HUES48 (cell line): ENCODE measurements around the gene JOSD2.

Experiments
- H3K27ac ChIP-seq: one replicate; pipeline ENCODE4 v1.7.0; 2013; ENCODE audit warnings: low read depth, low read length, inconsistent platforms
- H3K27me3 ChIP-seq: 2 replicates; pipeline ENCODE4 v1.6.1; 2013; ENCODE audit warnings: mild to moderate bottlenecking, low read length; ENCODE audit not compliant: control insufficient read depth, insufficient read depth
- H3K36me3 ChIP-seq: 2 replicates; pipeline ENCODE4 v1.6.1; 2013; ENCODE audit warnings: low read length; ENCODE audit not compliant: control insufficient read depth, insufficient read depth
- H3K4me1 ChIP-seq: 2 replicates; pipeline ENCODE4 v1.6.1; 2013; ENCODE audit warnings: mild to moderate bottlenecking, low read length; ENCODE audit not compliant: control insufficient read depth, insufficient read depth
- H3K4me3 ChIP-seq: 2 replicates; pipeline ENCODE4 v1.5.1; 2013; ENCODE audit warnings: mild to moderate bottlenecking, low read depth, low read length
- H3K9ac ChIP-seq: 2 replicates; pipeline ENCODE4 v1.6.1; 2013; ENCODE audit warnings: mild to moderate bottlenecking, low read depth, low read length, moderate library complexity
- H3K9me3 ChIP-seq: 2 replicates; pipeline ENCODE4 v1.6.1; 2013; ENCODE audit warnings: low read length; ENCODE audit not compliant: control insufficient read depth, insufficient read depth

JOSD2 gene

DNA sequence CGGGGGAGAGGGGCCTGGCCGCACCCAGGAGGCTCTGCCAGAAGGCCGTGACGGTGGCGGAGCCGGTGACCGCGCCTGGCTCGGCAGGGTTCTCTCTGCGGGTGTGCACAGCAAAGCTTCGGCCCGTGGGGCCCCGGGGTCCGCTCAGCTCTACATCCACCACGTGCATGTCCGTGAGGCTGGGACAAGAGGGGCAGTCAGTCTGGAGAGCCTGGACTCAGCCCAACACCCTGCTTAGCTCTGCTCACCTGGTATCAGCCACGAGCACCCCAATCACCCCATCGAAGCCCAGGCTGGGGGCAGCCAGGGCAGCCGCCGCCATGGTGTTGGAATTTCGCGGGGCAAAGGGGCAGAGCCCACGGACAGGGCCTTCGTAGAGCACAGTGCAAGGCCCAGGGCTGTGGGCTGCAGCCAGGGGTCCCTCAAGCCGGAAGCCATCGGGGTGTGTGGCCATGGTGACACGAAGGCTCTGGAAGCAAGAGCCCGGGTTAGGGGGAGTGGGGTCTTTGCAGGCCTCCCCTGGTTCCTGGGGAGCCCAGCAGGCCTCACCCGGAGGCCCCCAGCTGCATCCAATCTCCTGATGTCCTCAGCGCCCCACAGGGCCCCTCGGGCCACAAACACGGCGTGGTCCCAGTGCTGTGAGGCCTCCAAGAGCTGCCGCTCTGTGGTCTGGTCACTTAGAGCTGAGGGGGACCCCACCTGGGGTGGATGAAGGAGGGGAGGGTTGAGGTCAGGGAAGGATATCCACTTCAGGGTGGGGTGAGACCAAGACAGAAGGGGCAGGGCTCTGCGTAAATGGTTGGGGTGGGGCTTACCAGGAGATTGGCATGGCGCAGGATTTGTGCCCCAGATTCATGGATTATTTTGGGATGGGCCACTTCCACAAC, 1.4 kb upstream of the JOSD2 start:
- Histone ChIP-seq H3K9ac (no peak overlapping the region), H3K27me3 (peaks cover 4% of the 10 kb centered on the region), H3K9me3 (no peaks in the 10 kb centered on the region), H3K4me1 (no peaks in the 10 kb centered on the region; the same call in 1 of the 2 replicates), H3K27ac (no peak overlapping the region), H3K36me3 (no peaks in the 10 kb centered on the region), H3K4me3 (no peak overlapping the region)

DNA sequence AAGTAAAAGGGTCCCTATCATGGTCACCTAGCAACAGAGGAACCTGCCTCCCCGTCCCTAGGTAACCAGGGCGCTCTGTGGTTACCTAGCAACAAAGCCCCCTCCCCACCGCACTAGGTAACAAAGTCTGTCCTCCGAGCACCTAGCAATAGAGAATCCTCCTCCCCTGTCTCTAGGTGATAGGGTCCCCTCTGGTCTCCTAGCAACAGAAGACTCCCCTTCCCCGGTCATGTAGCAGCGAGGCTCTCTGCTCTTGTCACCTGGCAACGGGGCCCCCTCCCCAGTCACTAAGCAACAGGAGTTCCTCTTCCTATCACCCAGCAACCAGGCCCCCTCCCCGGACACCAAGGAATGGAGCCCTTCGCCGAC, 307 bp downstream of the JOSD2 start:
- peak overlapping the region; percentile 71 for H3K4me3 ChIP-seq
- H3K27me3 ChIP-seq: peaks cover 4% of the 10 kb centered on the region
- no peak overlapping the region; the same call in 1 of the 2 replicates for H3K9ac ChIP-seq
- no peaks in the 10 kb centered on the region for H3K9me3 ChIP-seq
- H3K27ac ChIP-seq: peak overlapping the region; percentile 64
- no peaks in the 10 kb centered on the region for H3K36me3 ChIP-seq
- no peaks in the 10 kb centered on the region; the same call in 1 of the 2 replicates for H3K4me1 ChIP-seq

DNA sequence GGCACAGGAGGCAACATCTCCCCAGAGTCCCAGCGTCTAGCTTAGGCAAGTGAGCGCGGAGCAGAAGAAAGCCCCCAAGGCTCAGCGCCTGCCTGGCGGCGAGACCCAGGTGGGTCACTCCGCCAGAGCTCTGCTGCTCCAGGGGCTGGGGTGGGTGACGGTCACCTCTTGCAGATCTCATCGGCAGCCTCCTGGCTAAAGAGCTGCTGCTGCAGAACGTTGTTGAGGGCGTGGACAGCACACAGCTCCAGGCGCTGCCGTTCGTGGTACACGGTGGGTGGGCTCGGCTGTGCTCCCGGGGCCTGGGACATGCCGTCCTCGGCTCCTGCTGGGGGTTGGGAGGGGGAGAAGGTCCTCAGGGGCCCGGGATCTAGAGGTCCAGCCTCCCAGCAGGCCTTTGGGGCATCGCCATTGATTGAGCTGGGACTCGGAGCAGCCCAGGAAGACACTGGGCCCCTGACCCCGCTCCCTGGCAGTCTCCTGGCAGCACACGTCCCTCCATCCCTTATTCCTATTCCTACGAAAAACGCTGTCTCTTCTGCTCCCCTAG, 795 bp downstream of the JOSD2 start:
- Histone ChIP-seq H3K36me3 (no peaks in the 10 kb centered on the region), H3K9me3 (no peaks in the 10 kb centered on the region), H3K27me3 (peaks cover 4% of the 10 kb centered on the region), H3K4me1 (no peaks in the 10 kb centered on the region; the same call in 1 of the 2 replicates), H3K27ac (no peak overlapping the region), H3K9ac (no peak overlapping the region), H3K4me3 (peak overlapping the region; percentile 71)

DNA sequence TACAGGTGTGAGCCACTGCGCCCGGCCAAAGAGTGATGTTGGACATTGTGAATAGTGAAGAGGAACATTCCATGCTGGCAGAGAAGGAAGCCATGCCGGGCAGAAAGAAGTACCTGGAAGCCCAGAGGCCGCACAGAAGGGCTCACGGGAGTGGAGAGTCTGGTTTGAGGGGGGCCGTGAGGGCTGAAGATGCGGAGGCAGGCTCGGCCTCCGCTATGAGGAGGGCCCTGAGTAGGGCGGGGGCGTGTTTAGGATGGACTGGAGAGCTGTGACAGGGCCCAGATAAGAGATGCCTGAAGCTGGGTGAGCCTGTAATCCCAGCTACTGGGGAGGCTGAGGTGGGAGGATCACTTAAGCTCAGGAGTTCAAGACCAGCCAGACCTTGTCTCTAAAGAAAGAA, 1.6 kb downstream of the JOSD2 start:
- Histone ChIP-seq H3K36me3 (no peaks in the 10 kb centered on the region), H3K4me3 (no peak overlapping the region), H3K27me3 (peaks cover 4% of the 10 kb centered on the region), H3K9me3 (no peaks in the 10 kb centered on the region), H3K4me1 (no peaks in the 10 kb centered on the region; the same call in 1 of the 2 replicates), H3K9ac (no peak overlapping the region), H3K27ac (no peak overlapping the region)

DNA sequence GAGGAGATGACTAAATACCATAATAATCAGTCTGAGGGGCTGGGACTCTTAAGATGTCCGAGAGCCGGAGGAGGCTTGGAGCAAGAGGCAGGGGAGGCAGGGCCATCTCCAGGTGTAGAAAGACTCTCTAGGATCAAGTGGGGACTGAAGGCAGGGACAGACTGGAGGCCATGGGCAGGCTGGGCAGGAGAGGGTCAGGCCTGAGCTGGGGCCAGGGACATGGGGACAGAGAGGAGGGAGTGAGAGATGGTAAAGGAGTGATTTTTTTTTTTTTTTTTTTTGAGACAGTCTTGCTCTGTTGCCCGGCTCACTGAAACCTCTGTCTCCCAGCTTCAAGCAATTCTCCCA, 2.2 kb downstream of the JOSD2 start:
- H3K27ac ChIP-seq: no peak overlapping the region
- no peaks in the 10 kb centered on the region for H3K9me3 ChIP-seq
- no peaks in the 10 kb centered on the region; the same call in 1 of the 2 replicates for H3K4me1 ChIP-seq
- H3K36me3 ChIP-seq: no peaks in the 10 kb centered on the region
- H3K4me3 ChIP-seq: no peak overlapping the region
- peaks cover 4% of the 10 kb centered on the region for H3K27me3 ChIP-seq
- no peak overlapping the region for H3K9ac ChIP-seq

DNA sequence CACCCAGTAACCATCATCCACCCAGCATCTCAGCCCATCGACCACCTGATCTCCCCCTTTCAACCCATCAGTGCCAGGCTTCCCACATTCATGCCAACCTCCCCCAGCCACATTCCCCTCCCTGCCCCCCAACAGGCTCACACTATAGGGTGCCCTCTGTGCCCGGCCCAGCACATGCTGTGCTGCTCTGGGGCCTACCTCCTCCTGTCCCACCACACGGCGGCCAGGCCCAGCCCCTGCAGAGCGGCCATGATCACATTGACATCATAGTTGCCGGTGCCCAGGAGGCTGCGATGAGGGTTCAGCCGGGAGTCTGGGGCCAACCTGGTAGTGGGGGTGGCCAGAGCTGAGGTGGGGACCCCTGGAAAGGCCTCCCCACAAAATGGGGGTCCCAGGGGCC, 3.6 kb downstream of the JOSD2 start:
- Histone ChIP-seq H3K9me3 (no peaks in the 10 kb centered on the region), H3K27ac (no peak overlapping the region), H3K4me1 (no peaks in the 10 kb centered on the region; the same call in 1 of the 2 replicates)

DNA sequence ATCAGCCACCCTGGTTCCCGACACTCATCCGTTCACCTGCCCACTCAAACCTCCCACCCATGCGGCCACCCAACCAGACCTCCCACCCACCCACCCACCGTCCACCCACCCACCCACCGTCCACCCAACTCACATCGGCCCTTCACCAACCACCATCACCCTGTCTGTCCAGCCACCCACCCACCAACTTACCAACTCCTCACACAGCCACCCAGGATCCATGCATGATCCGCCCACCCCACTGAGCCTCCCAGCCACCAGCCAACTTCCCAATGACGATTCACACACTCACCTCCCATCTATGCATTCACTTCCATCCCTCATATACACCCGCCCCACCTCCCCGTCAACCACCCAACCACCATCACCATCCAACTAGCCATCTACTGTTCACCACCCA, 4.3 kb downstream of the JOSD2 start:
- H3K36me3 ChIP-seq: no peaks in the 10 kb centered on the region
- H3K4me3 ChIP-seq: no peak overlapping the region
- H3K4me1 ChIP-seq: no peaks in the 10 kb centered on the region; the same call in 1 of the 2 replicates
- no peak overlapping the region for H3K9ac ChIP-seq
- no peak overlapping the region for H3K27ac ChIP-seq
- no peaks in the 10 kb centered on the region for H3K9me3 ChIP-seq
- peaks cover 4% of the 10 kb centered on the region for H3K27me3 ChIP-seq

More for the DNA sequence above, 3.6 kb downstream of the JOSD2 start:
- no peak overlapping the region for H3K9ac ChIP-seq
- no peaks in the 10 kb centered on the region for H3K36me3 ChIP-seq
- H3K27me3 ChIP-seq: peaks cover 4% of the 10 kb centered on the region
- no peak overlapping the region for H3K4me3 ChIP-seq

DNA sequence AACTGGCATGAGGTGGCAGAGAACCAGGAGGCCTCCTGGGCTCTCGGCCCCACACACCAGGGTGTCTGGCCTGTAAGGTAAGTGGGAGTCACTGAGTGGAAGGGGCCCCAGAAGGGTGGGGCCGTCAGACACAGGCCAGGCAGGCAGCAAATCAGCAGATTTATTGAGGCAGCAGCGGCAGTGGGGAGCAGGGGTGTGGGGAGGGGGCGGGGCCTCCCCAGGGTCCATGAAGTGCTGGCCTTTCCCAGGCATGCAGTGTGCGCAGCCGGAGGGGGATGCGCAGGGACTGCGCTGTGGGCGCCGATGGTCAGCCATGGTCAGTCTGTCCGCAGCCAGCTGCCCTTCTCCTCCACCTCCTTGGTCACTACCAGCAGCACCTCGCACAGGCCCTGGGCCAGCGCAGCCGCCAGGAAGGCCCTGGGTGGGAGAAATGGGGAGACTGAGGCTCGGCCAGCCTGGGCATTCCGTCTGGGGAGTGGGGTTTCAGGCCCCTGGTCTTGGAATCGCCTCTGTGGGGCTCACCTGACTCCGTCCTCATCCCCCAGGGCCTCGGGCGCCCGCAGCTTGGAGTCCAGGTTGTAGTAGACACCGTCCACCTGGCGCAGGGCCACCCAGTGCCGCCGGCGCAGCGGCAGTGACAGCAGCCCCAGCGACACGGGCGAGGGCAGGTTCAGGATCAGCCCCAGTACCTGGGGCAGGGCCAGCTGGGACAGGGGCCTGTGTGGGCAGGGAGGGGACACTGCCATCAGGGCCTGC, 5.0 kb downstream of the JOSD2 start:
- Histone ChIP-seq H3K4me1 (peaks cover 1% of the 10 kb centered on the region; the same call in 1 of the 2 replicates), H3K4me3 (no peak overlapping the region), H3K36me3 (no peaks in the 10 kb centered on the region), H3K9me3 (no peaks in the 10 kb centered on the region), H3K27me3 (peaks cover 9% of the 10 kb centered on the region), H3K27ac (no peak overlapping the region), H3K9ac (no peak overlapping the region)

DNA sequence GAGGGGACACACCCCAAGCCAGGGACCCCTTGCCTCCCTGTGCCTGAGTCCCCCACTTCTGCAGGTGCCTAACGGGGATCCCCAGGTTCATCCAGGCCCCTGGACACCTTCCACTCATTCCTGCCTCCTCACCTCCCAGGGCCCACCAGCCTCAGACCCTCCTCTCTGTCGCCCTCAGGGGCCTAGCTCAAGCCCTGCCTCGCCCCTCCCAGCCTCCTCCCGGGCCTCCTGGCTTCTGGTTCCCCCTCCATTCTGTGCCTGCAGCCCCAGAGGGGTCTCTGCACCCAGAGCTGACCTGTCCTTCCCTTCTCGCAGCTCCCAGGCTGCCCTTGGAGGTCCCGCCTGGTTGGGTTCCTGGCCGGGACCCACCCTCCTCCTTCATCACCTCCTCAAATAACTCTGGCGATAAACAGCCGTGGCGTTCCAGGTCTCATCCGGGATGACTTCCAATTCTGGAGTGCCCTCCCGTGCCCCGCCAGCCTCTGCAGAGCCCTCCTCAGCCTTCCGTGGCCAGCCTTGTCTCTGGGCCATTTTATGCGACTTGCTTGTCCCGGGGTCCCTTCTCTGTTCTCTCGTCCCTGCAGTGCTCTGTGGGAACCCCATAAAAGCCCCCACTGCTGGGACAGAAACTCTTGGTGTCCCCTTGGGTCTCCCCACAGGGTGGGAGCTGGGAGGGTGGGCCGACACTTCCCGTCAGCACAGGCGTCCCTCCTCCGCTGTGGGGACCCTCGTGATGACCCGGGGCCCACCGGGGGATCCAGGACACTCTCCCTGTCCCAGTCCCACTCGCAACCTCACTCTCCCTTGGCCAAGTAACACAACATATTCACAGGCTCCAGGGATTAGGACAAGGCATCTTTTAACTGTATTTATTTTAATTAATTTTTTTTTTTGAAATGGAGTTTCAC, 9.2 kb downstream of the JOSD2 start:
- no peaks in the 10 kb centered on the region for H3K36me3 ChIP-seq
- H3K27ac ChIP-seq: no peak overlapping the region
- peaks cover 45% of the 10 kb centered on the region for H3K27me3 ChIP-seq
- peaks cover 10% of the 10 kb centered on the region for H3K4me1 ChIP-seq
- H3K9ac ChIP-seq: 0 out of 2 replicates have a peak overlapping the region, but pooled peaks have one; percentile 3
- no peaks in the 10 kb centered on the region for H3K9me3 ChIP-seq
- no peak overlapping the region for H3K4me3 ChIP-seq

DNA sequence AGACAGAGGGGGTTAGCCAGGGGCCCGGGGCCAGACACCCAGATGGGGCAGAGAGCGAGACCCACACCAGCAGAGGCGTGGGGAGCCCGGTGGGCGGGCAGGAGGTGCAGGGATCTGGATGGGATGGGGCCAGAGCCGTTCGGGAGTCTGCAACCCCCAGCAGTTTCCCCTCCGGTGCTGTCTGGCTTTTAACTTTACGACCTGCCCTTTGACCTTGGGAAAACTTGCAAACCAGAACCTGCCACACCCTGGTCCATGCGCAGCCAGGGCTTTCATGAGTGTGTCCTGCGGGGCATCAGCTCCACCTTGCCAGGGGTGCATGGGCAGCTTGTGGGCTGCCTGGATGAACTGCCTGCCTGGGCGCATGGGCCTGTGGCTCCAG, 9.8 kb downstream of the JOSD2 start:
- Histone ChIP-seq H3K27me3 (peaks cover 49% of the 10 kb centered on the region), H3K4me3 (no peak overlapping the region), H3K4me1 (peaks cover 10% of the 10 kb centered on the region), H3K36me3 (no peaks in the 10 kb centered on the region), H3K27ac (no peak overlapping the region), H3K9ac (0 out of 2 replicates have a peak overlapping the region, but pooled peaks have one; percentile 3), H3K9me3 (no peaks in the 10 kb centered on the region)
